OCI-LY7 (cell line): Measurements from ENCODE around the gene MYOZ2. TPM values are rescaled to one million over a fixed set of nuclear protein-coding genes. Genes with fewer than 3 reads are reported as not detected.

Experiments
- BruUV-seq: library from RNA; stranded (reverse); fragments of 400-500 nt; replicated peaks from 2 replicates; lab custom pipeline; 2021; lab: Mats Ljungman, UMichigan
- CTCF ChIA-PET: fragments of 300-600 bp; sonication (Branson Sonifier 250); formaldehyde crosslinking; loops from one replicate; lab custom pipeline; 2022; ENCODE audit warnings: antibody characterized with exemption; ENCODE audit not compliant: unreplicated experiment; lab: Charles Lee
- POLR2A ChIA-PET: fragments of 300-600 bp; sonication (Branson Sonifier 250); formaldehyde crosslinking; loops from one replicate; lab custom pipeline; 2022; ENCODE audit warnings: antibody characterized with exemption; lab: Charles Lee
- DNase-seq: peaks from one replicate; pipeline ENCODE4 v3.0.0-alpha.2; 2015; ENCODE audit warnings: low spot score
- H2AFZ ChIP-seq: fragments of 200-600 bp; sonication (generic), shearing (Covaris generic); 2 replicates; pipeline ENCODE4 v1.6.1; 2014; ENCODE audit warnings: mild to moderate bottlenecking, antibody characterized with exemption, low read length, moderate library complexity
- H3K27ac ChIP-seq: fragments of 200-600 bp; sonication (generic); 2 replicates; pipeline ENCODE4 v1.5.1; 2014; ENCODE audit warnings: mixed run types, low read depth, mild to moderate bottlenecking, moderate library complexity, low read length, inconsistent platforms; ENCODE audit not compliant: poor library complexity, severe bottlenecking
- H3K36me3 ChIP-seq: fragments of 200-600 bp; sonication (generic); 2 replicates; pipeline ENCODE4 v1.6.1; 2014; ENCODE audit warnings: mild to moderate bottlenecking, antibody characterized with exemption, low read length, moderate library complexity, mixed read lengths; ENCODE audit not compliant: insufficient read depth
- H3K4me1 ChIP-seq: fragments of 200-600 bp; sonication (generic); 2 replicates; pipeline ENCODE4 v1.5.1; 2014; ENCODE audit warnings: mild to moderate bottlenecking, low read length; ENCODE audit not compliant: insufficient read depth, poor library complexity, severe bottlenecking
- H3K4me2 ChIP-seq: fragments of 200-600 bp; sonication (generic); 2 replicates; pipeline ENCODE4 v1.6.1; 2014; ENCODE audit warnings: mild to moderate bottlenecking, low read length
- H3K4me3 ChIP-seq: fragments of 200-600 bp; sonication (generic); 2 replicates; pipeline ENCODE4 v1.5.1; 2014; ENCODE audit warnings: mild to moderate bottlenecking, low read depth, low read length; ENCODE audit not compliant: poor library complexity, severe bottlenecking
- H3K79me2 ChIP-seq: fragments of 200-600 bp; sonication (generic); 2 replicates; pipeline ENCODE4 v1.6.1; 2016; ENCODE audit warnings: low read depth, mild to moderate bottlenecking, low read length, moderate library complexity, mixed read lengths; ENCODE audit not compliant: insufficient read depth
- H3K9me2 ChIP-seq: fragments of 200-600 bp; sonication (generic); 2 replicates; pipeline ENCODE4 v1.6.1; 2016; ENCODE audit warnings: mild to moderate bottlenecking, low read length, mixed read lengths; ENCODE audit not compliant: insufficient read depth
- H3K9me3 ChIP-seq: fragments of 200-600 bp; sonication (generic); 2 replicates; pipeline ENCODE4 v1.6.1; 2014; ENCODE audit warnings: mild to moderate bottlenecking, mixed run types, low read length, mixed read lengths
- H4K20me1 ChIP-seq: fragments of 200-600 bp; sonication (generic); 2 replicates; pipeline ENCODE4 v1.6.1; 2014; ENCODE audit warnings: mild to moderate bottlenecking, antibody characterized with exemption, low read length, moderate library complexity, mixed read lengths; ENCODE audit not compliant: insufficient read depth
- CTCF ChIP-seq: fragments of 200-600 bp; sonication (generic); conservative IDR thresholded peaks from 2 replicates; pipeline ENCODE4 v1.5.1; 2014; ENCODE audit warnings: mild to moderate bottlenecking, antibody characterized with exemption, low read length, moderate library complexity, mixed read lengths
- EZH2phosphoT487 ChIP-seq: fragments of 200-600 bp; sonication (generic); IDR thresholded peaks from 2 replicates; pipeline ENCODE4 v1.6.1; 2018; ENCODE audit warnings: low read depth, borderline replicate concordance, mild to moderate bottlenecking, mixed run types, antibody characterized with exemption, low read length, moderate library complexity, mixed read lengths
- intact Hi-C: fragments of 100-400 bp; cut with micrococcal nuclease; formaldehyde crosslinking; loops from one replicate; pipeline ENCODE4 v1.10.0; 2022; ENCODE audit not compliant: unreplicated experiment
- total RNA-seq, 2 experiments: library from RNA; depleted of rRNA in 1 of 2; stranded (reverse); fragments of >200 nt in 1 of 2; shearing (Covaris generic) in 1 of 2; gene quantifications; 2 replicates each; pipeline ENCODE4 v1.2.3, GENCODE V29; 2014 to 2022

MYOZ2 gene
- total RNA-seq, 2 experiments from 2014 or later: not detected

- Histone ChIP-seq H3K4me2 (no peak overlapping the region), H3K79me2 (no peaks in the 10 kb centered on the region), H3K36me3 (no peaks in the 10 kb centered on the region), H3K9me3 (no peaks in the 10 kb centered on the region), H3K27ac (no peak overlapping the region), H3K4me1 (no peaks in the 10 kb centered on the region), H3K4me3 (no peak overlapping the region), H3K9me2 (no peaks in the 10 kb centered on the region), H2AFZ (no peak overlapping the region), H4K20me1 (no peaks in the 10 kb centered on the region)
- intact Hi-C loops: no loop called here
- TF ChIP-seq EZH2phosphoT487 (no peak), CTCF (no peak)
- ChIA-PET CTCF (no interaction called here), POLR2A (interaction anchor here (0.8 to 1.7 kb wide), 6 partner anchors 10 to 50 kb away, joined by 3 to 5 read pairs (median 4); no protein-coding TSS in a partner anchor)
- DNase-seq: no peak
- BruUV-seq: no TSS peak
Observed at GRCh38 chr4:119190354-119190753, 54.7 kb downstream of the MYOZ2 start.

GRCh38 chr4:119191505-119191904 lies 55.9 kb downstream of the MYOZ2 start:
- no peak for DNase-seq
- intact Hi-C loops: no loop called here

More at GRCh38 chr4:119191505-119191904, 55.9 kb downstream of the MYOZ2 start:
- BruUV-seq: no TSS peak
- Histone ChIP-seq H3K79me2 (no peaks in the 10 kb centered on the region), H3K4me3 (no peak overlapping the region), H2AFZ (no peak overlapping the region), H3K9me3 (no peaks in the 10 kb centered on the region), H4K20me1 (no peaks in the 10 kb centered on the region), H3K36me3 (no peaks in the 10 kb centered on the region), H3K4me2 (no peak overlapping the region), H3K9me2 (no peaks in the 10 kb centered on the region), H3K4me1 (no peaks in the 10 kb centered on the region), H3K27ac (no peak overlapping the region)
- TF ChIP-seq CTCF (no peak), EZH2phosphoT487 (no peak)
- ChIA-PET POLR2A (no interaction called here), CTCF (no interaction called here)
